MCF 10A (cell line): ENCODE data around the gene MYH10. TPM values are rescaled to one million over a fixed set of nuclear protein-coding genes. Genes with fewer than 3 reads are reported as not detected.

ENCODE experiments used
- Bru-seq: library from RNA; stranded (reverse); fragments of 400-500 nt; gene quantifications from one replicate; lab custom pipeline; 2021; lab: Mats Ljungman, UMichigan
- BruChase-seq, 2 experiments: library from RNA; stranded (reverse); fragments of 400-500 nt; gene quantifications; one replicate each; lab custom pipeline; 2021; lab: Mats Ljungman, UMichigan
- BruUV-seq: library from RNA; stranded (reverse); fragments of 400-500 nt; replicated peaks from 2 replicates; lab custom pipeline; 2021; lab: Mats Ljungman, UMichigan
- CTCF ChIA-PET: fragments of 300-600 bp; sonication (Branson Sonifier 250); formaldehyde crosslinking; extraction: SDS; loops from one replicate; lab custom pipeline; 2021; ENCODE audit warnings: antibody characterized with exemption, inconsistent platforms; lab: Yijun Ruan, JAX
- POLR2A ChIA-PET: fragments of 300-600, 350-650 bp; sonication (Branson Sonifier 250); formaldehyde crosslinking; extraction: SDS; loops from one replicate; lab custom pipeline; 2020; ENCODE audit warnings: antibody characterized with exemption, inconsistent platforms; lab: Yijun Ruan, JAX
- DNase-seq: peaks from one replicate; pipeline ENCODE4 v3.0.0-alpha.2; 2018; ENCODE audit not compliant: unreplicated experiment
- H3K27ac Mint-ChIP-seq: one replicate; pipeline ENCODE4 v1.8.0; 2022; ENCODE audit warnings: mild to moderate bottlenecking, low read depth, mixed read lengths; ENCODE audit not compliant: unreplicated experiment
- H3K27me3 Mint-ChIP-seq: one replicate; pipeline ENCODE4 v1.8.0; 2022; ENCODE audit warnings: mixed read lengths; ENCODE audit not compliant: insufficient read depth, unreplicated experiment
- H3K36me3 Mint-ChIP-seq: one replicate; pipeline ENCODE4 v1.8.0; 2022; ENCODE audit warnings: mild to moderate bottlenecking, moderate library complexity, mixed read lengths; ENCODE audit not compliant: insufficient read depth, unreplicated experiment
- H3K4me1 Mint-ChIP-seq: one replicate; pipeline ENCODE4 v1.8.0; 2022; ENCODE audit warnings: mixed read lengths; ENCODE audit not compliant: insufficient read depth, unreplicated experiment
- H3K4me3 Mint-ChIP-seq: one replicate; pipeline ENCODE4 v1.8.0; 2022; ENCODE audit warnings: mild to moderate bottlenecking, moderate library complexity, mixed read lengths; ENCODE audit not compliant: unreplicated experiment
- H3K9me3 Mint-ChIP-seq: one replicate; pipeline ENCODE4 v1.8.0; 2022; ENCODE audit warnings: mixed read lengths; ENCODE audit not compliant: unreplicated experiment
- intact Hi-C: fragments of 100-400 bp; cut with micrococcal nuclease; formaldehyde crosslinking; loops from 2 replicates; pipeline ENCODE4 v1.14.1; 2022
- long read RNA-seq: library from polyadenylated mRNA; stranded (forward); transcript quantifications from one replicate; pipeline ENCODE4 v2.0.0, GENCODE V29; 2022
- total RNA-seq: library from RNA; stranded (reverse); gene quantifications from 2 replicates; pipeline ENCODE4 v1.2.3, GENCODE V29; 2022
- TF ChIP-seq, protein P1 (sequence below): fragments of 200-600 bp; IDR thresholded peaks from one replicate; pipeline ENCODE4 v1.8.0; 2022; ENCODE audit warnings: antibody characterized with exemption, mild to moderate bottlenecking; ENCODE audit not compliant: unreplicated experiment

The MYH10 gene
- total RNA-seq (43.0 and 43.4 TPM in 2 replicates), Bru-seq, nascent RNA (percentile 67 among the genes with signal in this experiment), BruChase-seq, experiment 1, labeled RNA remaining after a 6-hour chase (percentile 69 among the genes with signal in this experiment), BruChase-seq, experiment 2, labeled RNA remaining after a 2-hour chase (percentile 64 among the genes with signal in this experiment)
- long read RNA-seq, full-length matches to known transcripts = 18 of 48 reads
- long read RNA-seq, partial matches to known transcripts = 16 of 48 reads
- long read RNA-seq, other reads (novel, unspliced or antisense) = 14 of 48 reads

DNA sequence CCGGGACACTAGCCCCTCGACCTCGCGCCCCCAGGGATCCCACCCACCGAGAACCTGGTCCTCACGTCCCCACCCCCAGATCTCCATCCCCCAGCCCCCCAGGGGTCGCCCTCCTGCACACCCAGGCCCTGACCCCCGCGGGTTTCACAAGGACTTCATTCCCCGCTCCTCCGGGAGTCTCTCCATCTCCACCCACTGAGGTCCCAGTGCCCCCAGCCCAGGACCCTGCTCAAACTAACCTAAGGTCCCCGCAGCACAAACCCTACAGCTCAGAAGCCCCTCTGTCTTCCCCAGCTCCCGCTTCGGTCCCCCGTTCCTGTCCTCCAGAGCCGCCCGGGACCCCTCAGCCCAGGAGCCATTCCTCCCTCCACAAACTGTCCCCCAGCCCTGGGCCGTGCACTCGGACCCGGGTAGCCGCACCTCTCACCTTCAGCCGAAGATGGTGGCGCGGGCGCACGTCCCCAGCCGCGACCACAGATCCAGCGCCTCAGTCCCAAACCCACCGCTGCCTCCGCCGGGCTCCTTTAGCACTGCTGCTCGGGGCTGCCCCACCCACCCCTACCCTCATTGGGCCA lies at the start of gene MYH10:
Gene MYH10, minus strand, starts transcription at position 499 of the 575 bp plus-strand sequence. CDS start 7,479 bp downstream, outside the sequence.
- Mint-ChIP-seq H3K27me3 (no peaks in the 10 kb centered on the region), H3K27ac (peak within 1 kb of the TSS; percentile 92), H3K9me3 (no peaks in the 10 kb centered on the region), H3K4me3 (peak within 1 kb of the TSS; percentile 97), H3K4me1 (peaks cover 16% of the 10 kb centered on the region), H3K36me3 (no peaks in the 10 kb centered on the region)
- no TSS peak for BruUV-seq
- intact Hi-C loops = loop anchor here (2.0 to 10.0 kb wide), 4 partner anchors 88 to 157 kb away; no protein-coding TSS in a partner anchor
- POLR2A ChIA-PET = interaction anchor here (0.6 to 2.3 kb wide), 21 partner anchors 17 to 474 kb away, joined by 3 to 22 read pairs (median 4); partner anchors contain the start of gene KRABD2
- CTCF ChIA-PET = interaction anchor here (0.6 to 0.9 kb wide), 5 partner anchors 28 to 220 kb away, joined by 3 read pairs; no protein-coding TSS in a partner anchor
- DNase-seq = no peak
- TF ChIP-seq, protein P1, sequence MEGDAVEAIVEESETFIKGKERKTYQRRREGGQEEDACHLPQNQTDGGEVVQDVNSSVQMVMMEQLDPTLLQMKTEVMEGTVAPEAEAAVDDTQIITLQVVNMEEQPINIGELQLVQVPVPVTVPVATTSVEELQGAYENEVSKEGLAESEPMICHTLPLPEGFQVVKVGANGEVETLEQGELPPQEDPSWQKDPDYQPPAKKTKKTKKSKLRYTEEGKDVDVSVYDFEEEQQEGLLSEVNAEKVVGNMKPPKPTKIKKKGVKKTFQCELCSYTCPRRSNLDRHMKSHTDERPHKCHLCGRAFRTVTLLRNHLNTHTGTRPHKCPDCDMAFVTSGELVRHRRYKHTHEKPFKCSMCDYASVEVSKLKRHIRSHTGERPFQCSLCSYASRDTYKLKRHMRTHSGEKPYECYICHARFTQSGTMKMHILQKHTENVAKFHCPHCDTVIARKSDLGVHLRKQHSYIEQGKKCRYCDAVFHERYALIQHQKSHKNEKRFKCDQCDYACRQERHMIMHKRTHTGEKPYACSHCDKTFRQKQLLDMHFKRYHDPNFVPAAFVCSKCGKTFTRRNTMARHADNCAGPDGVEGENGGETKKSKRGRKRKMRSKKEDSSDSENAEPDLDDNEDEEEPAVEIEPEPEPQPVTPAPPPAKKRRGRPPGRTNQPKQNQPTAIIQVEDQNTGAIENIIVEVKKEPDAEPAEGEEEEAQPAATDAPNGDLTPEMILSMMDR = no peak

DNA sequence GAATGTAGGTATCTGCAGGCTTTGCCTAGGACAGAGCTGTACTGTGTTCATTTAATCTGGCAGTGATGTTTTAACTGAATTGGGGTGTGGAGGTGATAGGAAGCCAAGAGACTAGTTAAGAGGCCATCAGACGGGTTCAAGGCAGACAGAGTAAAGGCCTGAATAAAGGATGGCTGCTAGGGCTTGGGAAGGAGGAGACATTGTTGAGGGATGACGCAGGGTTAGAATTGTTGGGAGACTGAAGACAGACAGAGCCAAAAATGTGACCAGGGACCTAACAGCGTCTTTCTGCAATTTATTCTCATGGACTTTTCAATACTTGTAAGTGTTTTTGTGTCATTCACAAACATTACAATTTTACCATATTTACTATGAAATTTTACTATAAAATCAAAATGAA lies 48.6 kb upstream of the MYH10 start:
- no peaks in the 10 kb centered on the region for H3K4me1 Mint-ChIP-seq
- no peak for DNase-seq
- H3K27me3 Mint-ChIP-seq = peaks cover 32% of the 10 kb centered on the region
- H3K27ac Mint-ChIP-seq = no peak overlapping the region
- ChIA-PET POLR2A (interaction anchor here (0.7 kb wide), 1 partner anchor 63 kb away, joined by 4 read pairs; no protein-coding TSS in a partner anchor), CTCF (interaction anchor here (0.6 to 0.7 kb wide), 2 partner anchors 20 to 547 kb away, joined by 3 to 4 read pairs; no protein-coding TSS in a partner anchor)
- H3K4me3 Mint-ChIP-seq = no peak overlapping the region
- peaks cover 14% of the 10 kb centered on the region for H3K9me3 Mint-ChIP-seq
- BruUV-seq = no TSS peak
- intact Hi-C loops = no loop called here
- H3K36me3 Mint-ChIP-seq = no peaks in the 10 kb centered on the region
- TF ChIP-seq, protein P1 = no peak

DNA sequence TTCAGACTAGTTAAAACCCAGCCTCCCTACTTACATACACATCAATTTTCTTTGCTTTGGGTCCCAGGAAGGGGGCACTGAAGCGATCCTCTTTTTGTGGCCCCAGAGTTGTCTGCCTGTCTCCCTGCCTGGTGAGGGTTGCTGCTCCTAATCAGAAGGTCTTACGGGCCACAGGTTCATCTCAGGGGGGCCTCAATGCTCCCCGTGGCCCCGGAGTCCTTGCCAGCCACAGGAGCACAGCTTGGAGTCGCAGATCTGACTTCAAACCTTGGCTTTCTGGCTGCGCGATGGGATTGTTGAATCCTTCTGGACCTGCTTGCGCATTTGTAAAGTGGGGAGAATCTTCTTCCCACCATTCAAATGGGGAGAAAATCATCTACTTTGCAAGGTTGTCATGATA lies 44.8 kb upstream of the MYH10 start:
- ChIA-PET POLR2A (interaction anchor here (0.6 kb wide), 1 partner anchor 62 kb away, joined by 3 read pairs; no protein-coding TSS in a partner anchor), CTCF (no interaction called here)
- BruUV-seq = no TSS peak
- no peaks in the 10 kb centered on the region for H3K36me3 Mint-ChIP-seq
- TF ChIP-seq, protein P1 = no peak
- H3K4me1 Mint-ChIP-seq = no peaks in the 10 kb centered on the region
- intact Hi-C loops = no loop called here
- peaks cover 32% of the 10 kb centered on the region for H3K27me3 Mint-ChIP-seq
- H3K27ac Mint-ChIP-seq = no peak overlapping the region
- peaks cover 14% of the 10 kb centered on the region for H3K9me3 Mint-ChIP-seq
- DNase-seq = no peak
- H3K4me3 Mint-ChIP-seq = no peak overlapping the region
